Ishikawa (cell line): ENCODE data around the gene RASA2.

Experiments
- EP300 ChIP-seq: IDR thresholded peaks from 2 replicates; pipeline ENCODE4 v1.6.1; 2012; ENCODE audit warnings: borderline replicate concordance
- RAD21 ChIP-seq: IDR thresholded peaks from 2 replicates; pipeline ENCODE4 v1.6.1; 2012; ENCODE audit warnings: low read depth
- TF ChIP-seq, protein P1 (sequence below): IDR thresholded peaks from 2 replicates; pipeline ENCODE4 v1.6.1; 2012; ENCODE audit warnings: low read depth, mild to moderate bottlenecking

DNA sequence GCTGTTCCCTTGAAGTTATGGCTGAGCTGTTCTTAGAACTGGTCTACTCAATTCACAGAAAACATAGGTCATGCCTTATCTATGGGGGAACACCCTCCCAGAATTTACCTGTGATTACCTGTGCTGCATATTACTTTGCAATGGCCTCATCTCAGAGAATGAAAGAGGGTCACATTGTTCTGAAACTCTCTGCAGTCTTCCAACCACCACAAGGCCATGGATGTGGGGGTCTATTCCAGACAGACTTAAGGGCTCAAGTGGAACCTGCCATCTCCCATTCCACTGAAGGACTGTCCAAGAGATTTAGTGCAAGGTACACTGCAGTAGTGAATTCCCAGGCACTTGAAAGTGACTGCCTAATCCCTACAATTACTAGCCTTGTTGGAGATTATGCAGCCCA, 40.1 kb upstream of the RASA2 start:
- TF ChIP-seq EP300 (no peak), RAD21 (no peak)
- TF ChIP-seq, protein P1, sequence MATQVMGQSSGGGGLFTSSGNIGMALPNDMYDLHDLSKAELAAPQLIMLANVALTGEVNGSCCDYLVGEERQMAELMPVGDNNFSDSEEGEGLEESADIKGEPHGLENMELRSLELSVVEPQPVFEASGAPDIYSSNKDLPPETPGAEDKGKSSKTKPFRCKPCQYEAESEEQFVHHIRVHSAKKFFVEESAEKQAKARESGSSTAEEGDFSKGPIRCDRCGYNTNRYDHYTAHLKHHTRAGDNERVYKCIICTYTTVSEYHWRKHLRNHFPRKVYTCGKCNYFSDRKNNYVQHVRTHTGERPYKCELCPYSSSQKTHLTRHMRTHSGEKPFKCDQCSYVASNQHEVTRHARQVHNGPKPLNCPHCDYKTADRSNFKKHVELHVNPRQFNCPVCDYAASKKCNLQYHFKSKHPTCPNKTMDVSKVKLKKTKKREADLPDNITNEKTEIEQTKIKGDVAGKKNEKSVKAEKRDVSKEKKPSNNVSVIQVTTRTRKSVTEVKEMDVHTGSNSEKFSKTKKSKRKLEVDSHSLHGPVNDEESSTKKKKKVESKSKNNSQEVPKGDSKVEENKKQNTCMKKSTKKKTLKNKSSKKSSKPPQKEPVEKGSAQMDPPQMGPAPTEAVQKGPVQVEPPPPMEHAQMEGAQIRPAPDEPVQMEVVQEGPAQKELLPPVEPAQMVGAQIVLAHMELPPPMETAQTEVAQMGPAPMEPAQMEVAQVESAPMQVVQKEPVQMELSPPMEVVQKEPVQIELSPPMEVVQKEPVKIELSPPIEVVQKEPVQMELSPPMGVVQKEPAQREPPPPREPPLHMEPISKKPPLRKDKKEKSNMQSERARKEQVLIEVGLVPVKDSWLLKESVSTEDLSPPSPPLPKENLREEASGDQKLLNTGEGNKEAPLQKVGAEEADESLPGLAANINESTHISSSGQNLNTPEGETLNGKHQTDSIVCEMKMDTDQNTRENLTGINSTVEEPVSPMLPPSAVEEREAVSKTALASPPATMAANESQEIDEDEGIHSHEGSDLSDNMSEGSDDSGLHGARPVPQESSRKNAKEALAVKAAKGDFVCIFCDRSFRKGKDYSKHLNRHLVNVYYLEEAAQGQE = no peak
